ENCODE data around the gene TMC3.

- TF ChIP-seq CTCF (IDR thresholded peaks at IDR 0.05), result no peak
- TF ChIP-seq POLR2A (IDR thresholded peaks at IDR 0.05; ENCODE audit: low read depth), result no peak
- TF ChIP-seq EP300 (IDR thresholded peaks at IDR 0.05), result no peak
- TF ChIP-seq POLR2AphosphoS5 (IDR thresholded peaks at IDR 0.05), result no peak
Observed at GRCh38 chr15:81294516-81294880, 79.5 kb downstream of the TMC3 start.

Measured in esophagus muscularis mucosa (tissue), 4 donors.